CD4-positive, alpha-beta T cell treated with Interleukin-2 at 100 ng/mL for 4 hours (primary cell): ENCODE data around the gene GAREM2.

Experiments used
- DNase-seq: peaks from one replicate; pipeline ENCODE4 v3.0.0-alpha.2; 2020; ENCODE audit warnings: low spot score

The GAREM2 gene

DNA sequence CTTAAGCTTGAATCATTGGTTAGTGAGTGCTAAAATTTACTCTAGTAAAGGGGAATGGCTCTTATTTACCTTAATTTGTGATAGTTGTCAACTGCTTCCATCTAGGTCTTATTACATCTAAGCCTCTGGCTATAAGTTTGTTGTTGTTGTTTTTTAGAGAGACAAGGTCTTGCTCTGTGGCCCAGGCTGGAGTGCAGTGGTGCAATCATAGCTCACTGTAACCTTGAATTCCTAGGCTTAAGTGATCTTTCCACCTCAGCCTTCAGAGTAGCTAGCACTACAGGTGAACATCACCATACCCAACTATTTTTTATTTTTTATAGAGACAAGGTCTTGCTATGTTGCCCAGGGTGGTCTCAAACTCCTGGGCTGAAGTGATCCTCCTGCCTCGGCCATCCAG lies 65.0 kb downstream of the GAREM2 start:
- DNase-seq: no peak

- DNase-seq: no peak
These were observed 65.5 kb downstream of the GAREM2 start for GRCh38 chr2:26238311-26238958.
